Measurements from ENCODE around the gene DNAJB14.

DNA sequence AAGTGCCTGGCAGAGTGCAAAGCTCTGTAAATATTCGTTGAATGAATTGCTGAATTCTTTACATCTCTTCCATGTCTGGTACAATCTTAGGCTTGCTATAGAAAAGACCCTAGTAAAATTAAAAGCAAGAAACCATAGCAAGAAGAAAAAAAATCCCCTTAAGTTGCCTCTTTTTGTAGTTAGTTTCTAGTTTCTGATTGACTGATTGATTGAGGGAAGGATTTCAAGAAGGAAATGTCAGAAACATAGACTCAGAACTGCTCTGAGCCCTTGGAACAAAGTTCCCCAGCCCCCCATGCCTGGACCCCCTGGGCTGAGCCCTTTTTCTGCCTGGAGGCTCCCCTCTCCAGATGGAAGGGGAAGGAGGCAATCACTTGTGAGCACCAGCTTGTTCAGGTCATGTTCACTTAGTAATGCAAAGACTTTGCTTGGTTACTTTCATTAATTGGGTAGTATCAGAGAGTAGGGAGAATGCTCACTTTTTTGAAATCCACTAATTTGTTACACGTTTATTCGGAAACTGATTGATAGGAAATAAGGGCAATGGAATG lies 94.1 kb downstream of the DNAJB14 start:
- TF ChIP-seq, protein P1, sequence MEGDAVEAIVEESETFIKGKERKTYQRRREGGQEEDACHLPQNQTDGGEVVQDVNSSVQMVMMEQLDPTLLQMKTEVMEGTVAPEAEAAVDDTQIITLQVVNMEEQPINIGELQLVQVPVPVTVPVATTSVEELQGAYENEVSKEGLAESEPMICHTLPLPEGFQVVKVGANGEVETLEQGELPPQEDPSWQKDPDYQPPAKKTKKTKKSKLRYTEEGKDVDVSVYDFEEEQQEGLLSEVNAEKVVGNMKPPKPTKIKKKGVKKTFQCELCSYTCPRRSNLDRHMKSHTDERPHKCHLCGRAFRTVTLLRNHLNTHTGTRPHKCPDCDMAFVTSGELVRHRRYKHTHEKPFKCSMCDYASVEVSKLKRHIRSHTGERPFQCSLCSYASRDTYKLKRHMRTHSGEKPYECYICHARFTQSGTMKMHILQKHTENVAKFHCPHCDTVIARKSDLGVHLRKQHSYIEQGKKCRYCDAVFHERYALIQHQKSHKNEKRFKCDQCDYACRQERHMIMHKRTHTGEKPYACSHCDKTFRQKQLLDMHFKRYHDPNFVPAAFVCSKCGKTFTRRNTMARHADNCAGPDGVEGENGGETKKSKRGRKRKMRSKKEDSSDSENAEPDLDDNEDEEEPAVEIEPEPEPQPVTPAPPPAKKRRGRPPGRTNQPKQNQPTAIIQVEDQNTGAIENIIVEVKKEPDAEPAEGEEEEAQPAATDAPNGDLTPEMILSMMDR (IDR thresholded peaks at IDR 0.05): no peak
- TF ChIP-seq POLR2A (IDR thresholded peaks at IDR 0.05): no peak
